HL-60 (cell line): ENCODE data around the gene DSTYK.

Experiments used
- CTCF ChIP-seq: IDR thresholded peaks from one replicate; pipeline ENCODE4 v1.5.1; 2011; ENCODE audit warnings: low read length, control low read depth, inconsistent platforms; ENCODE audit not compliant: insufficient read depth
- TF ChIP-seq, protein P1 (sequence below): IDR thresholded peaks from 2 replicates; pipeline ENCODE4 v1.6.1; 2012; ENCODE audit warnings: low read depth; ENCODE audit not compliant: insufficient replicate concordance

- TF ChIP-seq CTCF: no peak
- TF ChIP-seq, protein P1, sequence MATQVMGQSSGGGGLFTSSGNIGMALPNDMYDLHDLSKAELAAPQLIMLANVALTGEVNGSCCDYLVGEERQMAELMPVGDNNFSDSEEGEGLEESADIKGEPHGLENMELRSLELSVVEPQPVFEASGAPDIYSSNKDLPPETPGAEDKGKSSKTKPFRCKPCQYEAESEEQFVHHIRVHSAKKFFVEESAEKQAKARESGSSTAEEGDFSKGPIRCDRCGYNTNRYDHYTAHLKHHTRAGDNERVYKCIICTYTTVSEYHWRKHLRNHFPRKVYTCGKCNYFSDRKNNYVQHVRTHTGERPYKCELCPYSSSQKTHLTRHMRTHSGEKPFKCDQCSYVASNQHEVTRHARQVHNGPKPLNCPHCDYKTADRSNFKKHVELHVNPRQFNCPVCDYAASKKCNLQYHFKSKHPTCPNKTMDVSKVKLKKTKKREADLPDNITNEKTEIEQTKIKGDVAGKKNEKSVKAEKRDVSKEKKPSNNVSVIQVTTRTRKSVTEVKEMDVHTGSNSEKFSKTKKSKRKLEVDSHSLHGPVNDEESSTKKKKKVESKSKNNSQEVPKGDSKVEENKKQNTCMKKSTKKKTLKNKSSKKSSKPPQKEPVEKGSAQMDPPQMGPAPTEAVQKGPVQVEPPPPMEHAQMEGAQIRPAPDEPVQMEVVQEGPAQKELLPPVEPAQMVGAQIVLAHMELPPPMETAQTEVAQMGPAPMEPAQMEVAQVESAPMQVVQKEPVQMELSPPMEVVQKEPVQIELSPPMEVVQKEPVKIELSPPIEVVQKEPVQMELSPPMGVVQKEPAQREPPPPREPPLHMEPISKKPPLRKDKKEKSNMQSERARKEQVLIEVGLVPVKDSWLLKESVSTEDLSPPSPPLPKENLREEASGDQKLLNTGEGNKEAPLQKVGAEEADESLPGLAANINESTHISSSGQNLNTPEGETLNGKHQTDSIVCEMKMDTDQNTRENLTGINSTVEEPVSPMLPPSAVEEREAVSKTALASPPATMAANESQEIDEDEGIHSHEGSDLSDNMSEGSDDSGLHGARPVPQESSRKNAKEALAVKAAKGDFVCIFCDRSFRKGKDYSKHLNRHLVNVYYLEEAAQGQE: no peak
Observed at GRCh38 chr1:205122489-205122882, 89.0 kb downstream of the DSTYK start.
